Lower leg skin (tissue), 3 donors: Measurements from ENCODE around the gene EHD4.

Source experiments
- CTCF ChIP-seq, 3 donors: fragments of 450-650 bp; IDR thresholded peaks; one replicate each; pipeline ENCODE4 v1.5.1; 2016; ENCODE audit warnings: antibody characterized with exemption in 3 of 3, mild to moderate bottlenecking in 3 of 3, moderate library complexity in 2 of 3
- POLR2A ChIP-seq, 2 donors: fragments of 450-650 bp; IDR thresholded peaks; one replicate each; pipeline ENCODE4 v1.6.1; 2016 to 2017; ENCODE audit warnings: antibody characterized with exemption in 2 of 2, mild to moderate bottlenecking in 1 of 2, moderate library complexity in 1 of 2

GRCh38 chr15:41950489-41950888, 21.9 kb downstream of the EHD4 start:
- TF ChIP-seq CTCF (IDR thresholded peaks at IDR 0.05): no peak
- no peak for TF ChIP-seq POLR2A (IDR thresholded peaks at IDR 0.05)
